A549 (cell line): ENCODE measurements around the gene SLC40A1. TPM values are rescaled to one million over a fixed set of nuclear protein-coding genes. Genes with fewer than 3 reads are reported as not detected.

Experiments
- ATAC-seq, 2 experiments: fragments of 200-7000 bp in 1 of 2; fragments of >200 bp in 1 of 2; cut with Nextera tagmentation in 1 of 2; cut with Tn5 transposase in 1 of 2; 3 replicates each; pipeline versions ENCODE4 v1.8.0 to v1.9.1; 2018 to 2020; ENCODE audit warnings: mild to moderate bottlenecking in 1 of 2, moderate library complexity in 1 of 2
- CTCF ChIA-PET: fragments of 300-600 bp; sonication (Branson Sonifier 250); formaldehyde crosslinking; extraction: SDS; loops from one replicate; lab custom pipeline; 2021; ENCODE audit warnings: antibody characterized with exemption, inconsistent platforms; lab: Yijun Ruan, JAX
- POLR2A ChIA-PET: fragments of 350-600 bp; formaldehyde crosslinking; extraction: SDS; loops from one replicate; lab custom pipeline; 2021; ENCODE audit warnings: antibody characterized with exemption, inconsistent platforms; lab: Yijun Ruan, JAX
- DNase-seq, 2 experiments: peaks; one replicate each; pipeline versions ENCODE4 v3.0.0 to v3.0.0-alpha.2; 2011 to 2016; ENCODE audit warnings: low read depth in 1 of 2, low spot score in 1 of 2
- FAIRE-seq: peaks from 2 replicates; lab custom pipeline; 2011; peaks lifted over from hg19 to GRCh38; lab: Jason Lieb, UNC
- H3K27ac ChIP-seq, 2 experiments: fragments of >200 bp; sonication (Bioruptor Twin); formaldehyde crosslinking; 3 replicates each; pipeline ENCODE4 v1.5.1; 2016 to 2017
- H3K4me1 ChIP-seq: fragments of >200 bp; sonication (Bioruptor Twin); formaldehyde crosslinking; 3 replicates; pipeline ENCODE4 v1.6.1; 2016
- H3K4me2 ChIP-seq: fragments of >200 bp; sonication (Bioruptor Twin); formaldehyde crosslinking; 3 replicates; pipeline ENCODE4 v1.6.1; 2016
- H3K4me3 ChIP-seq: fragments of >200 bp; sonication (Bioruptor Twin); formaldehyde crosslinking; 3 replicates; pipeline ENCODE4 v1.5.1; 2016
- H3K9me3 ChIP-seq: fragments of >200 bp; sonication (Bioruptor Twin); formaldehyde crosslinking; 3 replicates; pipeline ENCODE4 v1.6.1; 2016
- CEBPB ChIP-seq, 2 experiments: fragments of >200 bp in 1 of 2; sonication (Bioruptor Twin) in 1 of 2; formaldehyde crosslinking in 1 of 2; IDR thresholded peaks; 2 replicates each; pipeline ENCODE4 v1.6.1; 2012 to 2016
- CHD2 ChIP-seq: fragments of 150-350 bp; IDR thresholded peaks from 2 replicates; pipeline ENCODE4 v1.6.1; 2014; ENCODE audit warnings: low read length; ENCODE audit not compliant: partially characterized antibody
- E2F6 ChIP-seq: IDR thresholded peaks from 2 replicates; pipeline ENCODE4 v1.6.1; 2012; ENCODE audit warnings: low read depth, borderline replicate concordance
- EHF ChIP-seq: fragments of 250-450 bp; sonication (Bioruptor Pico); IDR thresholded peaks from 2 replicates; pipeline ENCODE4 v1.5.0; 2020; ENCODE audit warnings: mild to moderate bottlenecking
- EHMT2 ChIP-seq: fragments of 200-600 bp; sonication (generic); IDR thresholded peaks from 2 replicates; pipeline ENCODE4 v1.6.1; 2016; ENCODE audit warnings: antibody characterized with exemption, low read depth, mild to moderate bottlenecking, moderate library complexity
- ELK1 ChIP-seq: fragments of 150-350 bp; IDR thresholded peaks from 2 replicates; pipeline ENCODE4 v1.6.1; 2014; ENCODE audit warnings: low read depth, mild to moderate bottlenecking, low read length
- HDAC2 ChIP-seq: fragments of 200-600 bp; sonication (generic); IDR thresholded peaks from 2 replicates; pipeline ENCODE4 v1.6.1; 2016
- JUN ChIP-seq, 2 experiments: fragments of >200 bp; sonication (Bioruptor Twin); formaldehyde crosslinking; IDR thresholded peaks; 2 replicates in 1 of 2; 3 replicates in 1 of 2; pipeline ENCODE4 v1.6.1; 2016 to 2017
- KDM1A ChIP-seq: fragments of 200-600 bp; sonication (generic); IDR thresholded peaks from 2 replicates; pipeline ENCODE4 v1.6.1; 2016; ENCODE audit warnings: low read depth, mild to moderate bottlenecking
- MAFK ChIP-seq: fragments of 450-650 bp; IDR thresholded peaks from 2 replicates; pipeline ENCODE4 v1.6.1; 2014; ENCODE audit not compliant: partially characterized antibody
- PHF8 ChIP-seq: fragments of 200-600 bp; sonication (generic); IDR thresholded peaks from 2 replicates; pipeline ENCODE4 v1.6.1; 2016; ENCODE audit warnings: low read depth, mild to moderate bottlenecking, antibody characterized with exemption, moderate library complexity, borderline replicate concordance
- POLR2AphosphoS2 ChIP-seq: conservative IDR thresholded peaks from 2 replicates; pipeline ENCODE4 v1.6.1; 2012; ENCODE audit warnings: low read length, improper control_type of control experiment, inconsistent platforms
- RCOR1 ChIP-seq: fragments of 150-350 bp; IDR thresholded peaks from 2 replicates; pipeline ENCODE4 v1.6.1; 2014; ENCODE audit warnings: antibody characterized with exemption, low read length, low read depth
- REST ChIP-seq: fragments of 200-600 bp; sonication (generic); IDR thresholded peaks from 2 replicates; pipeline ENCODE4 v1.6.1; 2016; ENCODE audit warnings: antibody characterized with exemption, mild to moderate bottlenecking, moderate library complexity
- SREBF2 ChIP-seq: fragments of 450-650 bp; IDR thresholded peaks from 2 replicates; pipeline ENCODE4 v1.6.1; 2014; ENCODE audit warnings: mild to moderate bottlenecking, moderate library complexity
- ZSCAN20 ChIP-seq: fragments of 250-450 bp; sonication (Bioruptor Pico); IDR thresholded peaks from 2 replicates; pipeline ENCODE4 v1.8.0; 2022; ENCODE audit warnings: mild to moderate bottlenecking, moderate library complexity
- WGBS: methylation state at CpG from one replicate; pipeline ENCODE4 v1.1.6; 2017; ENCODE audit errors: missing lambda C conversion rate; 5-methylcytosine and 5-hydroxymethylcytosine counted together
- polyA plus RNA-seq, 4 experiments: library from polyadenylated mRNA; depleted of rRNA in 3 of 4; stranded (reverse); fragments of >200 nt; fragmentation: RNase III in 1 of 4; extraction: RNeasy Plus Mini Kit Qiagen cat#74134 plus additional on column Dnase treatment in 1 of 4; gene quantifications; 2 replicates in 3 of 4; 3 replicates in 1 of 4; pipeline ENCODE4 v1.2.3, GENCODE V29; 2011 to 2017

The SLC40A1 gene
- polyA plus RNA-seq, 2 of the 4 experiments (the other 2 are of a cell fraction), result 8.2 to 12.3 TPM

GRCh38 chr2:189570570-189571031 lies 10.0 kb downstream of the SLC40A1 start:
- peaks cover 30% of the 10 kb centered on the region for H3K4me1 ChIP-seq
- FAIRE-seq, result no peak
- no peak for ATAC-seq
- no peak overlapping the region for H3K27ac ChIP-seq
- POLR2A ChIA-PET, result interaction anchor here (2.5 kb wide), 1 partner anchor 10 kb away, joined by 10 read pairs; the partner anchor contains the start of gene SLC40A1
- DNase-seq, result no peak
- CTCF ChIA-PET, result interaction anchor here (1.7 kb wide), 1 partner anchor 15 kb away, joined by 3 read pairs; no protein-coding TSS in a partner anchor
- H3K4me3 ChIP-seq, result no peak overlapping the region
- TF ChIP-seq POLR2AphosphoS2 (no peak), MAFK (peak; percentile 68)
- no peaks in the 10 kb centered on the region for H3K9me3 ChIP-seq
- WGBS, result 91% methylated on average over 1 of the region's 1 CpG
- H3K4me2 ChIP-seq, result no peak overlapping the region

- Histone ChIP-seq H3K27ac (no peak overlapping the region), H3K4me2 (no peak overlapping the region), H3K4me3 (no peak overlapping the region), H3K9me3 (no peaks in the 10 kb centered on the region), H3K4me1 (peaks cover 18% of the 10 kb centered on the region)
- 40% methylated on average over 1 of the region's 1 CpG for WGBS
- ChIA-PET POLR2A (interaction anchor here (2.5 kb wide), 1 partner anchor 11 kb away, joined by 10 read pairs; the partner anchor contains the start of gene SLC40A1), CTCF (interaction anchor here (1.5 to 1.7 kb wide), 2 partner anchors 9 to 16 kb away, joined by 3 read pairs; no protein-coding TSS in a partner anchor)
- no peak for TF ChIP-seq CEBPB (IDR thresholded peaks at IDR 0.05)
- DNase-seq (no peak), ATAC-seq (no peak), FAIRE-seq (no peak)
These were observed 11.2 kb downstream of the SLC40A1 start for GRCh38 chr2:189569295-189569910.

DNA sequence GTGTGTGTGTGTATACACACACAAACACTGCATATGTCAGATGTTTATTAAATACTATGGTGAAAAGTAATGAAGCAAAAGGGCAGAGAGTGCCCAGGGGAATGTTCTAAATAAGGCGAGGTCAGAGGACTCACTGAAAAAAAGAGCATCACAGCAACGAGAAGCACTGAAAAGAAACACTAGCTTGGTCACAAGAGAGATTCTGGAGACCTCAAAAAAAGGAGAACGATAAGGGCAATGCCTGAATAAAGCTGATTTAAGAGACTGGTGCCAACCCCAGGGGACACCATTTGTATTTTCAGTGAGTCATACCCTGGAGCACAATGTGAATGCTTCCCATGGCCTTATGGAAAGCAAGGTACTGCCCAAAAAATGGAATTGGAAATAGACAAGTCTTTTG lies 14.5 kb downstream of the SLC40A1 start:
- no peak for FAIRE-seq
- no peak for ATAC-seq
- no peak for DNase-seq

More for the DNA sequence above, 14.5 kb downstream of the SLC40A1 start:
- ChIA-PET CTCF (interaction anchor here (1.0 to 1.5 kb wide), 3 partner anchors 10 to 95 kb away, joined by 3 to 5 read pairs (median 4); partner anchors contain the start of gene ASNSD1), POLR2A (interaction anchor here (1.5 kb wide), 1 partner anchor 15 kb away, joined by 6 read pairs; the partner anchor contains the start of gene SLC40A1)
- TF ChIP-seq EHF (CRISPR knock-in tag) (no peak), HDAC2 (no peak), PHF8 (no peak), ZSCAN20 (CRISPR knock-in tag) (no peak), RCOR1 (no peak), REST (no peak), E2F6 (no peak), CHD2 (no peak), EHMT2 (no peak), ELK1 (no peak), KDM1A (no peak), JUN (IDR thresholded peaks at IDR 0.05) (no peak), SREBF2 (no peak)
- TF ChIP-seq, all 56 proteins: peak for 0
- WGBS, result 65% methylated on average over 3 of the region's 3 CpGs
- Histone ChIP-seq H3K4me3 (no peak overlapping the region), H3K4me1 (peaks cover 11% of the 10 kb centered on the region; the same call in 1 of the 3 replicates), H3K27ac (no peak overlapping the region), H3K4me2 (no peak overlapping the region), H3K9me3 (no peaks in the 10 kb centered on the region)
